Breast epithelium (tissue), 4 donors: ENCODE data around the gene NHLRC4. TPM values are rescaled to one million over a fixed set of nuclear protein-coding genes. Genes with fewer than 3 reads are reported as not detected.
A peak's percentile ranks its signal among the peaks of the same experiment; 100 is the strongest.

Experiments
- DNase-seq, 2 donors: peaks; one replicate each; pipeline ENCODE4 v3.0.0-alpha.2; 2019; ENCODE audit warnings: low spot score in 2 of 2
- H3K27ac ChIP-seq, 2 donors: fragments of 200-600 bp; sonication (generic) in 1 of 2; one replicate each; pipeline ENCODE4 v1.5.1; 2016 to 2019; ENCODE audit warnings: mild to moderate bottlenecking in 1 of 2
- H3K27me3 ChIP-seq, 2 donors: fragments of 200-600 bp; sonication (generic) in 1 of 2; one replicate each; pipeline versions ENCODE4 v1.5.1 to v1.6.0; 2017 to 2019; ENCODE audit warnings: control low read depth in 1 of 2, mild to moderate bottlenecking in 1 of 2
- H3K36me3 ChIP-seq: fragments of 200-600 bp; one replicate; pipeline ENCODE4 v1.5.1; 2019
- H3K4me1 ChIP-seq, 2 donors: fragments of 200-600 bp; sonication (generic); one replicate each; pipeline ENCODE4 v1.5.1; 2016 to 2019; ENCODE audit warnings: control low read depth in 1 of 2
- H3K4me3 ChIP-seq, 3 donors: fragments of 200-600 bp; sonication (generic); 1 replicate in 2 of 3; 2 replicates in 1 of 3; pipeline ENCODE4 v1.5.1; 2016 to 2019; ENCODE audit warnings: mild to moderate bottlenecking in 3 of 3, moderate library complexity in 2 of 3
- H3K9me3 ChIP-seq, 2 donors: fragments of 200-600 bp; sonication (generic) in 1 of 2; one replicate each; pipeline ENCODE4 v1.5.1; 2016 to 2019; ENCODE audit warnings: control low read depth in 1 of 2
- CTCF ChIP-seq, 3 donors: fragments of 450-650 bp; IDR thresholded peaks; one replicate each; pipeline ENCODE4 v1.5.1; 2016 to 2017; ENCODE audit warnings: antibody characterized with exemption in 3 of 3, mild to moderate bottlenecking in 3 of 3, moderate library complexity in 3 of 3
- POLR2A ChIP-seq: fragments of 450-650 bp; IDR thresholded peaks from one replicate; pipeline ENCODE4 v1.6.1; 2016; ENCODE audit warnings: antibody characterized with exemption, mild to moderate bottlenecking, moderate library complexity
- POLR2AphosphoS5 ChIP-seq, 3 donors: sonication (generic); formaldehyde crosslinking; IDR thresholded peaks; one replicate each; pipeline ENCODE4 v1.6.1; 2017; ENCODE audit warnings: antibody characterized with exemption in 3 of 3
- intact Hi-C: fragments of 100-400 bp; cut with DNase I; formaldehyde crosslinking; loops from one replicate; pipeline ENCODE4 v1.15.1; 2023; ENCODE audit warnings: low total_unique reads
- total RNA-seq, 3 donors: library from RNA; depleted of rRNA; stranded (reverse); fragments of >200 nt; gene quantifications; one replicate each; pipeline ENCODE4 v1.1.0, GENCODE V29; 2016

Gene NHLRC4
- total RNA-seq, 3 donors from 2014 or later, result 0.32 to 1.9 (median 0.66) TPM

- Histone ChIP-seq H3K9me3 (no peaks in the 10 kb centered on the region), H3K27me3 (no peaks in the 10 kb centered on the region), H3K27ac (peak within 1 kb of the TSS; percentile 97), H3K4me1 (peaks cover 0 to 29% of the 10 kb centered on the region in 2 donors), H3K36me3 (no peaks in the 10 kb centered on the region), H3K4me3 (peak within 1 kb of the TSS; percentile 76 to 84 (median 81))
- DNase-seq, result peak; percentile 82 to 87
- TF ChIP-seq POLR2A, result peak; percentile 64
- TF ChIP-seq POLR2AphosphoS5 (IDR thresholded peaks at IDR 0.05), result peak; percentile 82 to 86 (median 84)
- peak; percentile 31 to 62 (median 60) for TF ChIP-seq CTCF (IDR thresholded peaks at IDR 0.05)
- intact Hi-C loops, result no loop called here
Observed at GRCh38 chr16:527015-527903, 39.5 kb upstream of the NHLRC4 start, which contains the start of gene CAPN15. Gene CAPN15 (plus strand): TSS chr16:527712. CDS start chr16:546839, 19,127 bp downstream.

GRCh38 chr16:528111-529011 lies 38.4 kb upstream of the NHLRC4 start:
- no peaks in the 10 kb centered on the region for H3K9me3 ChIP-seq
- H3K4me3 ChIP-seq, result peak overlapping the region; percentile 76 to 84 (median 81)
- H3K4me1 ChIP-seq, result peaks cover 0 to 29% of the 10 kb centered on the region in 2 donors
- H3K27me3 ChIP-seq, result no peaks in the 10 kb centered on the region
- intact Hi-C loops, result no loop called here
- H3K27ac ChIP-seq, result peak overlapping the region; percentile 50 to 97
- TF ChIP-seq CTCF (IDR thresholded peaks at IDR 0.05), result no peak
- TF ChIP-seq POLR2A, result no peak
- TF ChIP-seq POLR2AphosphoS5 (IDR thresholded peaks at IDR 0.05), result no peak
- no peak for DNase-seq
- H3K36me3 ChIP-seq, result no peaks in the 10 kb centered on the region

- Histone ChIP-seq H3K9me3 (no peaks in the 10 kb centered on the region), H3K36me3 (no peaks in the 10 kb centered on the region), H3K4me1 (peaks cover 0 to 29% of the 10 kb centered on the region in 2 donors), H3K4me3 (peak overlapping the region; percentile 76 to 84 (median 81)), H3K27ac (peak overlapping the region; percentile 50 to 97), H3K27me3 (no peaks in the 10 kb centered on the region)
- intact Hi-C loops, result no loop called here
- TF ChIP-seq CTCF (IDR thresholded peaks at IDR 0.05) (no peak), POLR2A (no peak), POLR2AphosphoS5 (IDR thresholded peaks at IDR 0.05) (no peak)
- DNase-seq, result no peak
Observed at GRCh38 chr16:529012-529575, 37.7 kb upstream of the NHLRC4 start.

- Histone ChIP-seq H3K36me3 (no peaks in the 10 kb centered on the region), H3K4me1 (peaks cover 0 to 26% of the 10 kb centered on the region in 2 donors), H3K4me3 (no peak overlapping the region), H3K27ac (no peak overlapping the region), H3K27me3 (no peaks in the 10 kb centered on the region), H3K9me3 (no peaks in the 10 kb centered on the region)
- DNase-seq, result no peak
- intact Hi-C loops, result no loop called here
- TF ChIP-seq POLR2AphosphoS5 (IDR thresholded peaks at IDR 0.05), result no peak
- no peak for TF ChIP-seq POLR2A
- TF ChIP-seq CTCF (IDR thresholded peaks at IDR 0.05), result no peak
Observed at GRCh38 chr16:530111-530817, 36.5 kb upstream of the NHLRC4 start.
